C4-2B (cell line): ENCODE data around the gene MBNL3.

Source experiments
- H3K27ac ChIP-seq: fragments of 450-650 bp; 2 replicates; pipeline ENCODE4 v1.5.1; 2017
- ZFX ChIP-seq: fragments of 450-650 bp; IDR thresholded peaks from 2 replicates; pipeline ENCODE4 v1.6.1; 2017
- TF ChIP-seq, protein P1 (sequence below): fragments of 450-650 bp; conservative IDR thresholded peaks from 2 replicates; pipeline ENCODE4 v1.5.1; 2017; ENCODE audit warnings: mild to moderate bottlenecking

Gene MBNL3, protein sequence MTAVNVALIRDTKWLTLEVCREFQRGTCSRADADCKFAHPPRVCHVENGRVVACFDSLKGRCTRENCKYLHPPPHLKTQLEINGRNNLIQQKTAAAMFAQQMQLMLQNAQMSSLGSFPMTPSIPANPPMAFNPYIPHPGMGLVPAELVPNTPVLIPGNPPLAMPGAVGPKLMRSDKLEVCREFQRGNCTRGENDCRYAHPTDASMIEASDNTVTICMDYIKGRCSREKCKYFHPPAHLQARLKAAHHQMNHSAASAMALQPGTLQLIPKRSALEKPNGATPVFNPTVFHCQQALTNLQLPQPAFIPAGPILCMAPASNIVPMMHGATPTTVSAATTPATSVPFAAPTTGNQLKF

GRCh38 chrX:132488819-132489577 lies at the start of gene MBNL3:
Gene MBNL3 (minus strand): TSS chrX:132489038. CDS start chrX:132439611, 49,427 bp downstream.
- peak; percentile 63 for TF ChIP-seq ZFX
- TF ChIP-seq, protein P1, sequence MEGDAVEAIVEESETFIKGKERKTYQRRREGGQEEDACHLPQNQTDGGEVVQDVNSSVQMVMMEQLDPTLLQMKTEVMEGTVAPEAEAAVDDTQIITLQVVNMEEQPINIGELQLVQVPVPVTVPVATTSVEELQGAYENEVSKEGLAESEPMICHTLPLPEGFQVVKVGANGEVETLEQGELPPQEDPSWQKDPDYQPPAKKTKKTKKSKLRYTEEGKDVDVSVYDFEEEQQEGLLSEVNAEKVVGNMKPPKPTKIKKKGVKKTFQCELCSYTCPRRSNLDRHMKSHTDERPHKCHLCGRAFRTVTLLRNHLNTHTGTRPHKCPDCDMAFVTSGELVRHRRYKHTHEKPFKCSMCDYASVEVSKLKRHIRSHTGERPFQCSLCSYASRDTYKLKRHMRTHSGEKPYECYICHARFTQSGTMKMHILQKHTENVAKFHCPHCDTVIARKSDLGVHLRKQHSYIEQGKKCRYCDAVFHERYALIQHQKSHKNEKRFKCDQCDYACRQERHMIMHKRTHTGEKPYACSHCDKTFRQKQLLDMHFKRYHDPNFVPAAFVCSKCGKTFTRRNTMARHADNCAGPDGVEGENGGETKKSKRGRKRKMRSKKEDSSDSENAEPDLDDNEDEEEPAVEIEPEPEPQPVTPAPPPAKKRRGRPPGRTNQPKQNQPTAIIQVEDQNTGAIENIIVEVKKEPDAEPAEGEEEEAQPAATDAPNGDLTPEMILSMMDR = no peak
- peak within 1 kb of the TSS; percentile 89 for H3K27ac ChIP-seq

DNA sequence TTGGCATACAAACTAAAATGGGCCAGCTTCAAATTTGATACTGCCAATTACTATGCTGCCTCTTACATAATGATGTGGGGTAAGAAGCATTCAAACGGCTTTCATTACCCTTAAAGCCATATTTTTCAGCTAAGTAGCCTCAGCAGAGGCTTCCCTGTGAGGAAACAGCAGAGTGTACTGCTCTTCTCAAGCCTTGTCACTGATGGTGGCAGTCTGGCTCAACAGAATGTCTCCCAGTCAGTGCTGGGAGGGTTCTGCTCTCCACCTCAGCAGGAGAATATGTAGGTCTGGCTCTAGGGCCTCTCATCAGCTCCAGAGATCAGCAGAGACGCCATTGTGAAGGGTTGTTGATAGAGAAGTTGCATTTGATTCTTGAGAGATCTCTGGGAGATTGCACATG lies 44.6 kb upstream of the MBNL3 start:
- no peak overlapping the region for H3K27ac ChIP-seq
- TF ChIP-seq, protein P1 = no peak
- no peak for TF ChIP-seq ZFX

DNA sequence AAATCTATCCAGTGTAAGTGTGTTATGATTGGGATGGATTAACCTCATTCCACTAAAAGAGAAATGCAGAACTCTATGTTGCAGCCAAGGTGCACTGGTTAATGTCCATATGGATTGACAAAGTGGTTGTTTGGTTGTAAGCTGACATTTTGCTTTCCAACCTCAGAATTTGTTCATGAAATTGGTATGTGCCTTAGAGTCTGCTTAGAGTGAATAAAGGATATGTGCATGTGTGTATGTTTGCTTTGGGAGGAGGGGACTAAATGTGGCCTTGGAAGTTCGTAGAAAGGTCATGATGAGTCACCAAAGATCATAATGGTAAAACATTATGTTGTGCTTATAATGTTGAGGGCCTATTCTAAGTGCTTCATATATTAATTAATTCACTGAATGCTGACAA lies 44.1 kb upstream of the MBNL3 start:
- H3K27ac ChIP-seq = no peak overlapping the region
- TF ChIP-seq, protein P1 = no peak
- TF ChIP-seq ZFX = no peak

DNA sequence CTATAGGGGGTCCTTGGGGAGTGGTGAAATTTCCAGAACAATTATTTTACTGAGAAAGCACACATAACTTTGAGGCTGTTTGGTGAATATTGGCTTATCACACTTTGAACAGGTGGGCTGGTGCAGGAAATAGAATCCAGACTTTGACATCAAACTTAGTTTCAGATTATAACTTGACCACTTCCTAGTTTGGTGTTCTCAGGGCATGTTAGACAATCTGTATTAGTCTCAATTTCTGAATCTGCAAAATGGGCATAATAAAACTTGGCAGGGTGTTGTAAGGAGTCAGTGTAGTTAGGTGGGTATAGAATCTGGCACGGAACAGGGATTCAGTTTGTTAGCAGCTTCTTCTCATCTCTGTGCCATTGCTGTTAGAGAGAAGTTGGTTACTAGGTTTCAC lies 43.3 kb upstream of the MBNL3 start:
- TF ChIP-seq ZFX = no peak
- TF ChIP-seq, protein P1 = no peak
- H3K27ac ChIP-seq = no peak overlapping the region

GRCh38 chrX:132520792-132521191 lies 32.0 kb upstream of the MBNL3 start:
- no peak overlapping the region for H3K27ac ChIP-seq
- TF ChIP-seq, protein P1 = no peak
- no peak for TF ChIP-seq ZFX

DNA sequence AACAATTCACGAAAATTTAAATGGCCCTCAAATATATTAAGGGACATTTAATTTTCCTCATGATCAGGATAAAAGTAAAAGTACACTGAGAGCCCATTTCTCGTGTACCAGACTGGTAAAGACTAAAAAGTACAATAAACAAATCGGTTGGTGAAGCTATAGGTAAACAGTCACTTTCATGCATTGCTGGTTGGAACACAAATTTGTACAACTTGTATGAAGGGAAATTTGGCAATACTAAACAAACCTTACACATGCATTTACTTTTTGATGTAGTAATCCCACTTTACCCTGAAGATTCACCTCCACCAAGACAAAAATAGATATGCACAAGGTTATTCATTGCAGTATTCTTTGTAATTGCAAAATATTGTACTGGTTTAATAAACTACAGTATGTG lies 31.4 kb upstream of the MBNL3 start:
- H3K27ac ChIP-seq = no peak overlapping the region
- TF ChIP-seq, protein P1 = no peak
- TF ChIP-seq ZFX = no peak

GRCh38 chrX:132518401-132518800 lies 29.6 kb upstream of the MBNL3 start:
- H3K27ac ChIP-seq = no peak overlapping the region
- no peak for TF ChIP-seq ZFX
- TF ChIP-seq, protein P1 = no peak
